Kidney epithelial cell (primary cell): ENCODE data around the gene TMEM229B. TPM values are rescaled to one million over a fixed set of nuclear protein-coding genes. Genes with fewer than 3 reads are reported as not detected.

Source experiments
- DNase-seq: peaks from one replicate; pipeline ENCODE4 v3.0.0-alpha.2; 2010; ENCODE audit warnings: low read depth
- H3K27me3 ChIP-seq: 2 replicates; pipeline ENCODE4 v1.6.0; 2011; ENCODE audit warnings: low read length; ENCODE audit not compliant: control insufficient read depth, insufficient read depth
- H3K36me3 ChIP-seq: 2 replicates; pipeline ENCODE4 v1.5.1; 2011; ENCODE audit warnings: low read length; ENCODE audit not compliant: control insufficient read depth, insufficient read depth
- H3K4me3 ChIP-seq: 2 replicates; pipeline ENCODE4 v1.5.1; 2011; ENCODE audit warnings: low read depth, mild to moderate bottlenecking, control low read depth, low read length
- total RNA-seq: library from RNA; depleted of rRNA; stranded (reverse); fragments of >200 nt; gene quantifications from 2 replicates; pipeline ENCODE4 v1.2.3, GENCODE V29; 2015
- TF ChIP-seq, protein P1 (sequence below): IDR thresholded peaks from 2 replicates; pipeline ENCODE4 v1.5.1; 2011; ENCODE audit warnings: mild to moderate bottlenecking, moderate library complexity, low read length, control low read depth, inconsistent platforms; ENCODE audit not compliant: insufficient read depth, poor library complexity, severe bottlenecking

The TMEM229B gene
- total RNA-seq, 1 donor from 2014 or later, result 0.21 TPM

- H3K4me3 ChIP-seq, result no peak overlapping the region
- no peak for DNase-seq
- no peaks in the 10 kb centered on the region for H3K27me3 ChIP-seq
- H3K36me3 ChIP-seq, result no peaks in the 10 kb centered on the region
- TF ChIP-seq, protein P1, sequence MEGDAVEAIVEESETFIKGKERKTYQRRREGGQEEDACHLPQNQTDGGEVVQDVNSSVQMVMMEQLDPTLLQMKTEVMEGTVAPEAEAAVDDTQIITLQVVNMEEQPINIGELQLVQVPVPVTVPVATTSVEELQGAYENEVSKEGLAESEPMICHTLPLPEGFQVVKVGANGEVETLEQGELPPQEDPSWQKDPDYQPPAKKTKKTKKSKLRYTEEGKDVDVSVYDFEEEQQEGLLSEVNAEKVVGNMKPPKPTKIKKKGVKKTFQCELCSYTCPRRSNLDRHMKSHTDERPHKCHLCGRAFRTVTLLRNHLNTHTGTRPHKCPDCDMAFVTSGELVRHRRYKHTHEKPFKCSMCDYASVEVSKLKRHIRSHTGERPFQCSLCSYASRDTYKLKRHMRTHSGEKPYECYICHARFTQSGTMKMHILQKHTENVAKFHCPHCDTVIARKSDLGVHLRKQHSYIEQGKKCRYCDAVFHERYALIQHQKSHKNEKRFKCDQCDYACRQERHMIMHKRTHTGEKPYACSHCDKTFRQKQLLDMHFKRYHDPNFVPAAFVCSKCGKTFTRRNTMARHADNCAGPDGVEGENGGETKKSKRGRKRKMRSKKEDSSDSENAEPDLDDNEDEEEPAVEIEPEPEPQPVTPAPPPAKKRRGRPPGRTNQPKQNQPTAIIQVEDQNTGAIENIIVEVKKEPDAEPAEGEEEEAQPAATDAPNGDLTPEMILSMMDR, result no peak
These were observed 42.0 kb downstream of the TMEM229B start for GRCh38 chr14:67446371-67447032.

GRCh38 chr14:67444395-67444794, 44.1 kb downstream of the TMEM229B start:
- TF ChIP-seq, protein P1, result no peak
- Histone ChIP-seq H3K27me3 (no peaks in the 10 kb centered on the region), H3K36me3 (no peaks in the 10 kb centered on the region), H3K4me3 (no peak overlapping the region)
- DNase-seq, result no peak

GRCh38 chr14:67442139-67442906, 46.2 kb downstream of the TMEM229B start:
- H3K27me3 ChIP-seq, result peaks cover 4% of the 10 kb centered on the region

GRCh38 chr14:67441672-67442071, 46.8 kb downstream of the TMEM229B start:
- no peak for DNase-seq
- H3K27me3 ChIP-seq, result peaks cover 4% of the 10 kb centered on the region
- TF ChIP-seq, protein P1, result no peak
- no peaks in the 10 kb centered on the region for H3K36me3 ChIP-seq
- H3K4me3 ChIP-seq, result no peak overlapping the region

More at GRCh38 chr14:67442139-67442906, 46.2 kb downstream of the TMEM229B start:
- H3K4me3 ChIP-seq, result no peak overlapping the region
- DNase-seq, result no peak
- TF ChIP-seq, protein P1, result no peak
- no peaks in the 10 kb centered on the region for H3K36me3 ChIP-seq

- H3K27me3 ChIP-seq, result peaks cover 4% of the 10 kb centered on the region
- DNase-seq, result no peak
- H3K36me3 ChIP-seq, result no peaks in the 10 kb centered on the region
- TF ChIP-seq, protein P1, result no peak
- no peak overlapping the region for H3K4me3 ChIP-seq
These were observed 47.3 kb downstream of the TMEM229B start for GRCh38 chr14:67441256-67441655.
